Fibroblast of lung (primary cell): ENCODE results near the gene NDUFS5.

Experiments
- EZH2 ChIP-seq: IDR thresholded peaks from 2 replicates; pipeline ENCODE4 v1.5.1; 2012; ENCODE audit warnings: low read length, control low read depth, mild to moderate bottlenecking; ENCODE audit errors: missing control alignments
- TF ChIP-seq, protein P1 (sequence below), 2 donors: IDR thresholded peaks in 1 of 2; conservative IDR thresholded peaks in 1 of 2; 1 replicate in 1 of 2; 2 replicates in 1 of 2; pipeline ENCODE4 v1.5.1; 2011 to 2012; ENCODE audit warnings: low read length in 2 of 2, control low read depth in 1 of 2, inconsistent platforms in 1 of 2, low read depth in 1 of 2, mild to moderate bottlenecking in 1 of 2

DNA sequence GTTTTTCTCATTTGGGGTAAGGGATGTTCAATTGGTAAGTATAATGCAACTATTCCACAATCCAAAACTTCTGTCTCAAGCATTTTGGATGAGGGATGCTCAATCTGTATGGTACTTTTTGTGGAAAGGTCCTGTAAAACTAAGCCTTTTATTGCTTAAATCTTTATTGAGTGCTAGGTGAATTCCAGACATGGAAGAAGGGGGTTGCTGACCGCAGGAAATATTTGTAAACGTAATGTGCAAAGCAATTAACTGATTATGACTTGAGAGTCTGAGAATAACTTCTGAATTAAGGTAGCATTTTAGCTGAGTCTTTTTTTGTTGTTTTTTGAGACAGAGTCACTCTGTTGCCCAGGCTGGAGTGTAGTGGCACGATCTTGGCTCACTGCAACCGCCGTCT lies 32.0 kb upstream of the NDUFS5 start:
- TF ChIP-seq, protein P1, sequence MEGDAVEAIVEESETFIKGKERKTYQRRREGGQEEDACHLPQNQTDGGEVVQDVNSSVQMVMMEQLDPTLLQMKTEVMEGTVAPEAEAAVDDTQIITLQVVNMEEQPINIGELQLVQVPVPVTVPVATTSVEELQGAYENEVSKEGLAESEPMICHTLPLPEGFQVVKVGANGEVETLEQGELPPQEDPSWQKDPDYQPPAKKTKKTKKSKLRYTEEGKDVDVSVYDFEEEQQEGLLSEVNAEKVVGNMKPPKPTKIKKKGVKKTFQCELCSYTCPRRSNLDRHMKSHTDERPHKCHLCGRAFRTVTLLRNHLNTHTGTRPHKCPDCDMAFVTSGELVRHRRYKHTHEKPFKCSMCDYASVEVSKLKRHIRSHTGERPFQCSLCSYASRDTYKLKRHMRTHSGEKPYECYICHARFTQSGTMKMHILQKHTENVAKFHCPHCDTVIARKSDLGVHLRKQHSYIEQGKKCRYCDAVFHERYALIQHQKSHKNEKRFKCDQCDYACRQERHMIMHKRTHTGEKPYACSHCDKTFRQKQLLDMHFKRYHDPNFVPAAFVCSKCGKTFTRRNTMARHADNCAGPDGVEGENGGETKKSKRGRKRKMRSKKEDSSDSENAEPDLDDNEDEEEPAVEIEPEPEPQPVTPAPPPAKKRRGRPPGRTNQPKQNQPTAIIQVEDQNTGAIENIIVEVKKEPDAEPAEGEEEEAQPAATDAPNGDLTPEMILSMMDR (conservative IDR thresholded peaks at IDR 0.05 in 1 of 2, IDR thresholded peaks at IDR 0.05 in 1 of 2; ENCODE audit: low read depth in 1 of 2, low read length in 2 of 2) = no peak
- TF ChIP-seq EZH2 = no peak
